K562 (cell line): ENCODE measurements around the gene DEFB110. TPM values are rescaled to one million over a fixed set of nuclear protein-coding genes. Genes with fewer than 3 reads are reported as not detected.

Experiments used
- ATAC-seq: fragments of 200-7000 bp; cut with Tn5 transposase; 3 replicates; pipeline ENCODE4 v1.9.1; 2020; ENCODE audit warnings: moderate library complexity
- BruUV-seq: library from RNA; stranded (reverse); fragments of 400-500 nt; replicated peaks from 2 replicates; lab custom pipeline; 2021; lab: Mats Ljungman, UMichigan
- CTCF ChIA-PET: fragments of 300-600 bp; formaldehyde crosslinking; extraction: SDS; loops from one replicate; lab custom pipeline; 2021; ENCODE audit warnings: low intra/inter-chr PET ratio; lab: Yijun Ruan, JAX
- POLR2A ChIA-PET: fragments of 300-600, 350-650 bp; sonication (Branson Sonifier 250); formaldehyde crosslinking; extraction: SDS; loops from one replicate; lab custom pipeline; 2021; ENCODE audit warnings: antibody characterized with exemption, inconsistent platforms; lab: Yijun Ruan, JAX
- DNase-seq, 4 experiments: peaks; one replicate each; pipeline versions ENCODE4 v3.0.0 to v3.0.0-alpha.2; 2011 to 2018; ENCODE audit warnings: low spot score in 3 of 4, mixed read lengths in 3 of 4; ENCODE audit errors: extremely low read depth in 1 of 4
- FAIRE-seq: peaks from 2 replicates; lab custom pipeline; 2011; peaks lifted over from hg19 to GRCh38; lab: Jason Lieb, UNC
- H2AFZ ChIP-seq: 2 replicates; pipeline ENCODE4 v1.6.0; 2011; ENCODE audit warnings: low read depth, low read length, control low read depth, inconsistent platforms
- H3K27ac ChIP-seq: fragments of 200-600 bp; 3 replicates; pipeline ENCODE4 v1.8.0; 2011; ENCODE audit warnings: low read depth, mild to moderate bottlenecking, control low read depth, inconsistent platforms, low read length, moderate library complexity, mixed read lengths; ENCODE audit errors: extremely low read depth
- H3K27me3 ChIP-seq, 2 experiments: fragments of 300-600 bp in 1 of 2; 2 replicates in 1 of 2; 3 replicates in 1 of 2; pipeline versions ENCODE4 v1.6.0 to v1.8.0; 2011; ENCODE audit warnings: inconsistent platforms in 2 of 2, low read length in 2 of 2, mild to moderate bottlenecking in 1 of 2, mixed read lengths in 1 of 2, moderate library complexity in 1 of 2; ENCODE audit not compliant: control insufficient read depth in 2 of 2, insufficient read depth in 2 of 2
- H3K36me3 ChIP-seq: fragments of 300-600 bp; 3 replicates; pipeline ENCODE4 v1.8.0; 2011; ENCODE audit warnings: mild to moderate bottlenecking, low read length, inconsistent platforms; ENCODE audit not compliant: control insufficient read depth, insufficient read depth
- H3K4me1 ChIP-seq, 2 experiments: fragments of 200-600 bp in 1 of 2; replicated peaks in 1 of 2; 2 replicates in 1 of 2; 3 replicates in 1 of 2; pipeline versions ENCODE4 v1.5.1 to v1.8.0; 2011; ENCODE audit warnings: inconsistent platforms in 2 of 2, low read length in 2 of 2, mild to moderate bottlenecking in 1 of 2, mixed read lengths in 1 of 2, moderate library complexity in 1 of 2; ENCODE audit not compliant: control insufficient read depth in 2 of 2, insufficient read depth in 2 of 2
- H3K4me2 ChIP-seq: 2 replicates; pipeline ENCODE4 v1.6.1; 2011; ENCODE audit warnings: low read length, control low read depth, inconsistent platforms, mixed read lengths; ENCODE audit not compliant: insufficient read depth
- H3K4me3 ChIP-seq: fragments of 200-600 bp; sonication (generic), shearing (Covaris generic); 2 replicates; pipeline ENCODE4 v1.5.1; 2016; ENCODE audit warnings: control low read depth, inconsistent platforms
- H3K79me2 ChIP-seq: fragments of 200-600 bp; 3 replicates; pipeline ENCODE4 v1.8.0; 2011; ENCODE audit warnings: low read length, inconsistent platforms; ENCODE audit not compliant: control insufficient read depth, insufficient read depth
- H3K9ac ChIP-seq, 2 experiments: 2 replicates each; pipeline versions ENCODE4 v1.6.0 to v1.6.1; 2011; ENCODE audit warnings: low read depth in 2 of 2, low read length in 2 of 2, control low read depth in 1 of 2, inconsistent platforms in 1 of 2, mild to moderate bottlenecking in 1 of 2, mixed read lengths in 1 of 2; ENCODE audit not compliant: insufficient read depth in 1 of 2
- H3K9me1 ChIP-seq: one replicate; pipeline ENCODE4 v1.6.0; 2011; ENCODE audit warnings: inconsistent platforms, mild to moderate bottlenecking, low read length, moderate library complexity; ENCODE audit not compliant: control insufficient read depth, insufficient read depth
- H3K9me3 ChIP-seq: replicated peaks from 2 replicates; pipeline ENCODE4 v1.5.1; 2011; ENCODE audit warnings: low read depth, low read length, inconsistent platforms; ENCODE audit not compliant: control insufficient read depth, insufficient read depth
- H4K20me1 ChIP-seq: replicated peaks from 2 replicates; pipeline ENCODE4 v1.6.1; 2011; ENCODE audit warnings: low read length, inconsistent platforms, mixed read lengths; ENCODE audit not compliant: control insufficient read depth, insufficient read depth
- BACH1 ChIP-seq: fragments of 200-800 bp; sonication (Bioruptor generic); IDR thresholded peaks from 2 replicates; pipeline ENCODE4 v1.6.1; 2016; ENCODE audit warnings: missing genetic modification characterization, missing compliant biosample characterization
- EWSR1 ChIP-seq: fragments of 450-650 bp; IDR thresholded peaks from 2 replicates; pipeline ENCODE4 v1.6.1; 2018; ENCODE audit warnings: borderline replicate concordance, mild to moderate bottlenecking, low read depth, moderate library complexity; ENCODE audit not compliant: partially characterized antibody
- HNRNPH1 ChIP-seq: fragments of 200-400 bp; formaldehyde crosslinking; optimal IDR thresholded peaks from 2 replicates; pipeline ENCODE3; 2017; ENCODE audit warnings: low read depth, mild to moderate bottlenecking, low read length, moderate library complexity
- KAT7 ChIP-seq: sonication (generic); formaldehyde crosslinking; IDR thresholded peaks from 2 replicates; pipeline ENCODE4 v1.8.0; 2022; ENCODE audit warnings: missing genetic modification reagents, mild to moderate bottlenecking, borderline replicate concordance
- LARP7 ChIP-seq: fragments of 450-650 bp; IDR thresholded peaks from 2 replicates; pipeline ENCODE4 v1.6.1; 2016
- MYC ChIP-seq, 2 experiments: fragments of 250-450 bp in 1 of 2; sonication (Bioruptor Pico) in 1 of 2; IDR thresholded peaks; 2 replicates each; pipeline versions ENCODE4 v1.5.1 to v1.6.1; 2012 to 2021; ENCODE audit warnings: low read depth in 2 of 2, borderline replicate concordance in 1 of 2, improper control_type of control experiment in 1 of 2, low read length in 1 of 2, mild to moderate bottlenecking in 1 of 2, moderate library complexity in 1 of 2
- NFIC ChIP-seq: fragments of 450-650 bp; IDR thresholded peaks from 2 replicates; pipeline ENCODE4 v1.6.1; 2017; ENCODE audit warnings: mild to moderate bottlenecking, inconsistent platforms
- OTX1 ChIP-seq: fragments of 450-650 bp; formaldehyde crosslinking; IDR thresholded peaks from 2 replicates; pipeline ENCODE4 v1.4.0; 2022; ENCODE audit warnings: mild to moderate bottlenecking
- TFAM ChIP-seq: fragments of 250-450 bp; sonication (Bioruptor Pico); conservative IDR thresholded peaks from 2 replicates; pipeline ENCODE4 v1.5.0; 2021; ENCODE audit warnings: mild to moderate bottlenecking, moderate library complexity
- ZFX ChIP-seq: sonication (generic); formaldehyde crosslinking; IDR thresholded peaks from 2 replicates; pipeline ENCODE4 v1.8.0; 2022; ENCODE audit warnings: mild to moderate bottlenecking, missing genetic modification reagents, moderate library complexity
- ZNF217 ChIP-seq: sonication (generic); formaldehyde crosslinking; IDR thresholded peaks from 2 replicates; pipeline ENCODE4 v1.8.0; 2022; ENCODE audit warnings: mild to moderate bottlenecking, missing genetic modification reagents
- WGBS: fragments of 100-300 bp; shearing (Covaris generic); methylation state at CpG from one replicate; pipeline ENCODE4 v1.1.6; 2016; ENCODE audit warnings: low coverage, mixed read lengths; ENCODE audit not compliant: insufficient coverage; ENCODE audit errors: missing lambda C conversion rate; 5-methylcytosine and 5-hydroxymethylcytosine counted together
- in situ Hi-C: fragments of 300-500 bp; cut with MboI; formaldehyde crosslinking; loops from 4 replicates; pipeline ENCODE4 v1.15.0; 2018; ENCODE audit warnings: inconsistent platforms, mixed read lengths
- intact Hi-C: fragments of 100-400 bp; cut with micrococcal nuclease; formaldehyde crosslinking; loops from 2 replicates; pipeline ENCODE4 v1.14.2; 2022
- polyA plus RNA-seq, 8 experiments: library from polyadenylated mRNA; depleted of rRNA in 4 of 8; stranded (reverse) in 5 of 8; unstranded in 3 of 8; fragments of >200 nt; fragmentation: Nextera tagmentation in 2 of 8; fragmentation: Illumina TruSeq in 1 of 8; extraction: Ambion mirVana in 2 of 8; extraction: Trizol in 1 of 8; gene quantifications; 2 replicates each; pipeline versions ENCODE4 v1.2.1 to v1.2.3, GENCODE V29; 2011 to 2014; ENCODE audit warnings: inconsistent platforms in 1 of 8, missing spikeins in 1 of 8
- total RNA-seq, 7 experiments: library from RNA; depleted of rRNA in 6 of 7; stranded (reverse); fragments of >200 nt in 6 of 7; fragmentation: Illumina TruSeq in 2 of 7; extraction: Trizol in 2 of 7; gene quantifications; 2 replicates each; pipeline versions ENCODE4 v1.2.1 to v1.2.3, GENCODE V29; 2011 to 2021; ENCODE audit warnings: low replicate concordance in 1 of 7
- TF ChIP-seq, protein P1 (sequence below), 3 experiments: IDR thresholded peaks in 2 of 3; conservative IDR thresholded peaks in 1 of 3; 2 replicates each; pipeline ENCODE4 v1.5.1; 2011 to 2012; ENCODE audit warnings: low read length in 3 of 3, mild to moderate bottlenecking in 3 of 3, control low read depth in 2 of 3, improper control_type of control experiment in 1 of 3, inconsistent platforms in 1 of 3, low read depth in 1 of 3, mixed read lengths in 1 of 3, moderate library complexity in 1 of 3; ENCODE audit not compliant: insufficient read depth in 2 of 3
- TF ChIP-seq, protein P2 (sequence below): sonication (generic); formaldehyde crosslinking; IDR thresholded peaks from 2 replicates; pipeline ENCODE4 v1.8.1; 2023; ENCODE audit warnings: missing genetic modification reagents, mild to moderate bottlenecking, borderline replicate concordance
- TF ChIP-seq, protein P3 (sequence below): sonication (generic); formaldehyde crosslinking; IDR thresholded peaks from 2 replicates; pipeline ENCODE4 v1.8.0; 2022; ENCODE audit warnings: missing genetic modification reagents, mild to moderate bottlenecking, moderate library complexity, borderline replicate concordance

DEFB110 gene
- total and polyA plus RNA-seq, 9 of the 15 experiments (the other 6 are each of a cell fraction or from before 2014, with no cell fraction given), result not detected

DNA sequence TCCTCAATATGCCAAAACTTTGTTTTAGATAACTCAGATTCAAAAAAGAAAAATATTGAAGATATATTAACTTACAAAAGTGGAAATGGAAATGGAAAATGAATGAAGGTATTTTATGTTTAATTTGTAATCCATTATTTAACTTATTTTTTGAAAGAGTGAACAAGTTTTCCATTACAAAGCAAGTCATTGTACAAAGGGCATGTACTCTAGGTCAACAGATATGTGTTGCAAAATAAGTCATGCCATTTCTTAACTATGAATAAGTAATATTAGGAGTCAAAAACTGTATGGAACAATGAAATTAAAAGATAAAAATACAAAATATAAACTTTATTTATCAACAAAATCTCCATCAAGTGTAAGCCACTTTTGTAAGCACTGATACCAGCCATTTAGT is 26.5 kb downstream of the DEFB110 start (continued):
- no peak for TF ChIP-seq MYC (IDR thresholded peaks at IDR 0.05; ENCODE audit: low read depth, low read length)
- TF ChIP-seq MYC (CRISPR knock-in tag; IDR thresholded peaks at IDR 0.05; ENCODE audit: borderline replicate concordance, low read depth), result no peak
- TF ChIP-seq OTX1 (CRISPR knock-in tag), result no peak
- no peak for TF ChIP-seq NFIC
- no peak for TF ChIP-seq ZNF217 (CRISPR knock-in tag)

DNA sequence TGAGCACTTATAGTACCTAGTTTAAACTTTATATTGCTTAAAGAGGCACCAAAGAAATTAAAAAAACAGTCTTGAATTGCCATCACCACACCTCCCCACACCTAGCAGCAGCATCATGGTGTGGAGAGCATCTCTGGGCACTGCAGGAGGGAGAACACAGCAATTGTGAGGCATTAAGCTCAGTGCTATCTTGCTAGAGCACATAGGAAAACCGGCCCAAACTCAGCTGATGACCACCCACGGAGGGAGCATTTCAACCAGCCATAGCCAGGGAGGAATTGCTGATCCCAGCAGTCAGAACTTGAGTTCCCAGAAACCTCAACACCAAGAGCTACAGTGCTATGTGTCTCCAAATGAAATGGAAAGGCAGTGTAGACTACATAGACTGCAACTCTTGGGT is 32.9 kb downstream of the DEFB110 start:
- H3K27ac ChIP-seq, result no peak overlapping the region
- H3K4me1 ChIP-seq, result no peaks in the 10 kb centered on the region
- FAIRE-seq, result no peak
- WGBS, result 3% methylated on average over 2 of the region's 2 CpGs
- H3K4me2 ChIP-seq, result no peak overlapping the region
- no peak overlapping the region for H3K9ac ChIP-seq
- POLR2A ChIA-PET, result no interaction called here
- no peak overlapping the region for H3K4me3 ChIP-seq
- no peaks in the 10 kb centered on the region for H4K20me1 ChIP-seq
- no peaks in the 10 kb centered on the region for H3K9me1 ChIP-seq
- H3K36me3 ChIP-seq, result no peaks in the 10 kb centered on the region
- no TSS peak for BruUV-seq
- no peak for DNase-seq
- intact Hi-C loops (no loop called here), in situ Hi-C loops (no loop called here)
- no peak; the same call in 2 of the 3 replicates for ATAC-seq
- no peaks in the 10 kb centered on the region for H3K79me2 ChIP-seq
- CTCF ChIA-PET, result no interaction called here
- no peaks in the 10 kb centered on the region for H3K9me3 ChIP-seq
- H2AFZ ChIP-seq, result no peak overlapping the region
- H3K27me3 ChIP-seq, result no peaks in the 10 kb centered on the region
- TF ChIP-seq, protein P1, sequence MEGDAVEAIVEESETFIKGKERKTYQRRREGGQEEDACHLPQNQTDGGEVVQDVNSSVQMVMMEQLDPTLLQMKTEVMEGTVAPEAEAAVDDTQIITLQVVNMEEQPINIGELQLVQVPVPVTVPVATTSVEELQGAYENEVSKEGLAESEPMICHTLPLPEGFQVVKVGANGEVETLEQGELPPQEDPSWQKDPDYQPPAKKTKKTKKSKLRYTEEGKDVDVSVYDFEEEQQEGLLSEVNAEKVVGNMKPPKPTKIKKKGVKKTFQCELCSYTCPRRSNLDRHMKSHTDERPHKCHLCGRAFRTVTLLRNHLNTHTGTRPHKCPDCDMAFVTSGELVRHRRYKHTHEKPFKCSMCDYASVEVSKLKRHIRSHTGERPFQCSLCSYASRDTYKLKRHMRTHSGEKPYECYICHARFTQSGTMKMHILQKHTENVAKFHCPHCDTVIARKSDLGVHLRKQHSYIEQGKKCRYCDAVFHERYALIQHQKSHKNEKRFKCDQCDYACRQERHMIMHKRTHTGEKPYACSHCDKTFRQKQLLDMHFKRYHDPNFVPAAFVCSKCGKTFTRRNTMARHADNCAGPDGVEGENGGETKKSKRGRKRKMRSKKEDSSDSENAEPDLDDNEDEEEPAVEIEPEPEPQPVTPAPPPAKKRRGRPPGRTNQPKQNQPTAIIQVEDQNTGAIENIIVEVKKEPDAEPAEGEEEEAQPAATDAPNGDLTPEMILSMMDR (IDR thresholded peaks at IDR 0.05 in 2 of 3, conservative IDR thresholded peaks at IDR 0.05 in 1 of 3; ENCODE audit: insufficient read depth in 2 of 3, low read depth in 1 of 3, low read length in 3 of 3), result no peak
- no peak for TF ChIP-seq BACH1 (tag)
- no peak for TF ChIP-seq KAT7 (CRISPR knock-in tag)
- TF ChIP-seq, protein P2, sequence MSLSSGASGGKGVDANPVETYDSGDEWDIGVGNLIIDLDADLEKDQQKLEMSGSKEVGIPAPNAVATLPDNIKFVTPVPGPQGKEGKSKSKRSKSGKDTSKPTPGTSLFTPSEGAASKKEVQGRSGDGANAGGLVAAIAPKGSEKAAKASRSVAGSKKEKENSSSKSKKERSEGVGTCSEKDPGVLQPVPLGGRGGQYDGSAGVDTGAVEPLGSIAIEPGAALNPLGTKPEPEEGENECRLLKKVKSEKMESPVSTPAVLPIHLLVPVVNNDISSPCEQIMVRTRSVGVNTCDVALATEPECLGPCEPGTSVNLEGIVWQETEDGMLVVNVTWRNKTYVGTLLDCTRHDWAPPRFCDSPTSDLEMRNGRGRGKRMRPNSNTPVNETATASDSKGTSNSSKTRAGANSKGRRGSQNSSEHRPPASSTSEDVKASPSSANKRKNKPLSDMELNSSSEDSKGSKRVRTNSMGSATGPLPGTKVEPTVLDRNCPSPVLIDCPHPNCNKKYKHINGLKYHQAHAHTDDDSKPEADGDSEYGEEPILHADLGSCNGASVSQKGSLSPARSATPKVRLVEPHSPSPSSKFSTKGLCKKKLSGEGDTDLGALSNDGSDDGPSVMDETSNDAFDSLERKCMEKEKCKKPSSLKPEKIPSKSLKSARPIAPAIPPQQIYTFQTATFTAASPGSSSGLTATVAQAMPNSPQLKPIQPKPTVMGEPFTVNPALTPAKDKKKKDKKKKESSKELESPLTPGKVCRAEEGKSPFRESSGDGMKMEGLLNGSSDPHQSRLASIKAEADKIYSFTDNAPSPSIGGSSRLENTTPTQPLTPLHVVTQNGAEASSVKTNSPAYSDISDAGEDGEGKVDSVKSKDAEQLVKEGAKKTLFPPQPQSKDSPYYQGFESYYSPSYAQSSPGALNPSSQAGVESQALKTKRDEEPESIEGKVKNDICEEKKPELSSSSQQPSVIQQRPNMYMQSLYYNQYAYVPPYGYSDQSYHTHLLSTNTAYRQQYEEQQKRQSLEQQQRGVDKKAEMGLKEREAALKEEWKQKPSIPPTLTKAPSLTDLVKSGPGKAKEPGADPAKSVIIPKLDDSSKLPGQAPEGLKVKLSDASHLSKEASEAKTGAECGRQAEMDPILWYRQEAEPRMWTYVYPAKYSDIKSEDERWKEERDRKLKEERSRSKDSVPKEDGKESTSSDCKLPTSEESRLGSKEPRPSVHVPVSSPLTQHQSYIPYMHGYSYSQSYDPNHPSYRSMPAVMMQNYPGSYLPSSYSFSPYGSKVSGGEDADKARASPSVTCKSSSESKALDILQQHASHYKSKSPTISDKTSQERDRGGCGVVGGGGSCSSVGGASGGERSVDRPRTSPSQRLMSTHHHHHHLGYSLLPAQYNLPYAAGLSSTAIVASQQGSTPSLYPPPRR (CRISPR knock-in tag), result no peak
- no peak for TF ChIP-seq LARP7
- no peak for TF ChIP-seq ZFX (CRISPR knock-in tag)
- TF ChIP-seq, protein P3, sequence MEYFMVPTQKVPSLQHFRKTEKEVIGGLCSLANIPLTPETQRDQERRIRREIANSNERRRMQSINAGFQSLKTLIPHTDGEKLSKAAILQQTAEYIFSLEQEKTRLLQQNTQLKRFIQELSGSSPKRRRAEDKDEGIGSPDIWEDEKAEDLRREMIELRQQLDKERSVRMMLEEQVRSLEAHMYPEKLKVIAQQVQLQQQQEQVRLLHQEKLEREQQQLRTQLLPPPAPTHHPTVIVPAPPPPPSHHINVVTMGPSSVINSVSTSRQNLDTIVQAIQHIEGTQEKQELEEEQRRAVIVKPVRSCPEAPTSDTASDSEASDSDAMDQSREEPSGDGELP, result no peak
- TF ChIP-seq EWSR1, result no peak
- no peak for TF ChIP-seq HNRNPH1
- TF ChIP-seq TFAM (CRISPR knock-in tag), result no peak
